Keratinocyte (primary cell): Measurements from ENCODE around the gene GNA14. TPM values are rescaled to one million over a fixed set of nuclear protein-coding genes. Genes with fewer than 3 reads are reported as not detected.

Source experiments
- DNase-seq: peaks from one replicate; pipeline ENCODE4 v3.0.0-alpha.2; 2011; ENCODE audit warnings: low read depth, missing footprints, low spot score
- FAIRE-seq: peaks from 2 replicates; lab custom pipeline; 2011; peaks lifted over from hg19 to GRCh38; lab: Jason Lieb, UNC
- H2AFZ ChIP-seq: 2 replicates; pipeline ENCODE4 v1.6.0; 2012; ENCODE audit warnings: low read length, control low read depth, inconsistent platforms; ENCODE audit not compliant: control insufficient read depth
- H3K27ac ChIP-seq: 2 replicates; pipeline ENCODE4 v1.5.1; 2011; ENCODE audit warnings: low read length; ENCODE audit not compliant: control insufficient read depth, insufficient read depth
- H3K27me3 ChIP-seq: 3 replicates; pipeline ENCODE4 v1.6.0; 2011; ENCODE audit warnings: low read length; ENCODE audit not compliant: control insufficient read depth, insufficient read depth; ENCODE audit errors: extremely low read depth
- H3K36me3 ChIP-seq, 2 experiments: 2 replicates in 1 of 2; 3 replicates in 1 of 2; pipeline ENCODE4 v1.5.1; 2011; ENCODE audit warnings: low read length in 2 of 2, mild to moderate bottlenecking in 1 of 2; ENCODE audit not compliant: control insufficient read depth in 2 of 2, insufficient read depth in 2 of 2; ENCODE audit errors: extremely low read depth in 1 of 2
- H3K4me1 ChIP-seq: 3 replicates; pipeline ENCODE4 v1.5.1; 2011; ENCODE audit warnings: low read length; ENCODE audit not compliant: control insufficient read depth, insufficient read depth; ENCODE audit errors: extremely low read depth
- H3K4me2 ChIP-seq: 3 replicates; pipeline ENCODE4 v1.6.0; 2011; ENCODE audit warnings: low read depth, low read length; ENCODE audit not compliant: control insufficient read depth, insufficient read depth; ENCODE audit errors: extremely low read depth
- H3K4me3 ChIP-seq, 3 experiments: fragments of 200-600 bp in 1 of 3; sonication (generic) in 1 of 3; 2 replicates in 2 of 3; 3 replicates in 1 of 3; pipeline ENCODE4 v1.5.1; 2011 to 2016; ENCODE audit warnings: low read length in 3 of 3, mild to moderate bottlenecking in 3 of 3, control low read depth in 2 of 3, inconsistent platforms in 1 of 3, low read depth in 1 of 3, mixed read lengths in 1 of 3, mixed run types in 1 of 3, moderate library complexity in 1 of 3; ENCODE audit not compliant: control insufficient read depth in 2 of 3, insufficient read depth in 2 of 3; ENCODE audit errors: extremely low read depth in 1 of 3
- H3K79me2 ChIP-seq: 2 replicates; pipeline ENCODE4 v1.6.0; 2012; ENCODE audit warnings: low read length; ENCODE audit not compliant: control insufficient read depth, insufficient read depth
- H3K9ac ChIP-seq: 3 replicates; pipeline ENCODE4 v1.6.0; 2011; ENCODE audit warnings: low read length; ENCODE audit not compliant: control insufficient read depth, insufficient read depth; ENCODE audit errors: extremely low read depth
- H3K9me1 ChIP-seq: 3 replicates; pipeline ENCODE4 v1.6.0; 2011; ENCODE audit warnings: low read length; ENCODE audit not compliant: control insufficient read depth, insufficient read depth; ENCODE audit errors: extremely low read depth
- H3K9me3 ChIP-seq: 2 replicates; pipeline ENCODE4 v1.5.1; 2012; ENCODE audit warnings: low read depth, low read length; ENCODE audit not compliant: control insufficient read depth
- H4K20me1 ChIP-seq: 3 replicates; pipeline ENCODE4 v1.6.0; 2011; ENCODE audit warnings: low read length; ENCODE audit not compliant: control insufficient read depth, insufficient read depth; ENCODE audit errors: extremely low read depth
- CTCF ChIP-seq, 3 experiments: IDR thresholded peaks in 1 of 3; conservative IDR thresholded peaks in 1 of 3; optimal IDR thresholded peaks in 1 of 3; 2 replicates in 2 of 3; 3 replicates in 1 of 3; pipeline versions ENCODE3 to v1.5.1; 2011; ENCODE audit warnings: low read length in 3 of 3, mild to moderate bottlenecking in 3 of 3, moderate library complexity in 2 of 3, control low read depth in 1 of 3, inconsistent platforms in 1 of 3; ENCODE audit not compliant: insufficient read depth in 2 of 3; ENCODE audit errors: extremely low read depth in 1 of 3
- EZH2 ChIP-seq: IDR thresholded peaks from one replicate; pipeline ENCODE4 v1.6.1; 2012; ENCODE audit warnings: inconsistent platforms, mild to moderate bottlenecking, low read length, moderate library complexity
- dilution Hi-C: fragments of 300-500 bp; cut with MboI; formaldehyde crosslinking; loops from one replicate; pipeline ENCODE4 v1.7.0; 2020; ENCODE audit warnings: low sequenced_read_pairs; ENCODE audit not compliant: extremely low pct_ligation_motif_present
- polyA plus RNA-seq, 5 experiments: library from polyadenylated mRNA; depleted of rRNA in 3 of 5; stranded (reverse) in 3 of 5; stranded (forward) in 1 of 5; unstranded in 1 of 5; fragments of >200 nt; gene quantifications; 1 replicate in 1 of 5; 2 replicates in 3 of 5; 3 replicates in 1 of 5; pipeline versions ENCODE4 v1.2.1 to v1.2.3, GENCODE V29; 2011 to 2012; ENCODE audit warnings: missing spikeins in 2 of 5, low read depth in 1 of 5, low replicate concordance in 1 of 5

GNA14 gene
- polyA plus RNA-seq, 1 donor (not counting 4 experiments of a cell fraction or from before 2014, with no cell fraction given) = not detected

- Histone ChIP-seq H2AFZ (no peak overlapping the region), H3K27me3 (no peaks in the 10 kb centered on the region), H3K4me2 (no peak overlapping the region), H3K79me2 (no peaks in the 10 kb centered on the region), H3K9me3 (no peaks in the 10 kb centered on the region), H4K20me1 (no peaks in the 10 kb centered on the region), H3K4me3 (no peak overlapping the region), H3K9me1 (no peaks in the 10 kb centered on the region), H3K36me3 (no peaks in the 10 kb centered on the region), H3K9ac (no peak overlapping the region), H3K27ac (no peak overlapping the region), H3K4me1 (no peaks in the 10 kb centered on the region)
- TF ChIP-seq EZH2 (no peak), CTCF (optimal IDR thresholded peaks at IDR 0.05 in 1 of 3, IDR thresholded peaks at IDR 0.05 in 1 of 3, conservative IDR thresholded peaks at IDR 0.05 in 1 of 3; ENCODE audit: extremely low read depth in 1 of 3, insufficient read depth in 2 of 3, low read length in 3 of 3) (no peak)
- no peak for FAIRE-seq
- no peak for DNase-seq
- dilution Hi-C loops = no loop called here
These were observed 212.4 kb downstream of the GNA14 start for GRCh38 chr9:77435688-77436087.

- no peaks in the 10 kb centered on the region for H3K27me3 ChIP-seq
- H3K4me3 ChIP-seq = no peak overlapping the region
- FAIRE-seq = no peak
- H3K9me3 ChIP-seq = no peaks in the 10 kb centered on the region
- H3K79me2 ChIP-seq = no peaks in the 10 kb centered on the region
- no peaks in the 10 kb centered on the region for H3K4me1 ChIP-seq
- TF ChIP-seq EZH2 (no peak), CTCF (optimal IDR thresholded peaks at IDR 0.05 in 1 of 3, IDR thresholded peaks at IDR 0.05 in 1 of 3, conservative IDR thresholded peaks at IDR 0.05 in 1 of 3; ENCODE audit: extremely low read depth in 1 of 3, insufficient read depth in 2 of 3, low read length in 3 of 3) (no peak)
- H2AFZ ChIP-seq = no peak overlapping the region
- H3K9me1 ChIP-seq = no peaks in the 10 kb centered on the region
- H3K9ac ChIP-seq = no peak overlapping the region
- dilution Hi-C loops = no loop called here
- DNase-seq = no peak
- no peak overlapping the region for H3K4me2 ChIP-seq
- no peaks in the 10 kb centered on the region for H3K36me3 ChIP-seq
- H4K20me1 ChIP-seq = no peaks in the 10 kb centered on the region
- H3K27ac ChIP-seq = no peak overlapping the region
These were observed 212.8 kb downstream of the GNA14 start for GRCh38 chr9:77435277-77435676.
